HepG2 (cell line): Measurements from ENCODE around the gene IQCM. TPM values are rescaled to one million over a fixed set of nuclear protein-coding genes. Genes with fewer than 3 reads are reported as not detected.

ENCODE experiments used
- ATAC-seq: fragments of 200-7000 bp; cut with Tn5 transposase; 3 replicates; pipeline ENCODE4 v1.9.1; 2020; ENCODE audit warnings: mild to moderate bottlenecking, moderate library complexity
- Bru-seq: library from RNA; stranded (reverse); fragments of 400-500 nt; gene quantifications from one replicate; lab custom pipeline; 2021; lab: Mats Ljungman, UMichigan
- BruChase-seq, 2 experiments: library from RNA; stranded (reverse); fragments of 400-500 nt; gene quantifications; one replicate each; lab custom pipeline; 2021; lab: Mats Ljungman, UMichigan
- BruUV-seq: library from RNA; stranded (reverse); fragments of 400-500 nt; replicated peaks from 2 replicates; lab custom pipeline; 2021; lab: Mats Ljungman, UMichigan
- CTCF ChIA-PET: fragments of 300-600 bp; formaldehyde crosslinking; extraction: SDS; loops from one replicate; lab custom pipeline; 2021; ENCODE audit warnings: low total read pairs, inconsistent platforms, low intra/inter-chr PET ratio; lab: Yijun Ruan, JAX
- POLR2A ChIA-PET: fragments of 350-600 bp; sonication (Branson Sonifier 250); formaldehyde crosslinking; loops from one replicate; lab custom pipeline; 2020; ENCODE audit warnings: antibody characterized with exemption, inconsistent platforms; lab: Yijun Ruan, JAX
- DNase-seq: peaks from one replicate; pipeline ENCODE4 v3.0.0-alpha.2; 2015; ENCODE audit warnings: low spot score
- FAIRE-seq: peaks from 3 replicates; lab custom pipeline; 2011; peaks lifted over from hg19 to GRCh38; lab: Jason Lieb, UNC
- H2AFZ ChIP-seq: one replicate; pipeline ENCODE4 v1.6.1; 2011; ENCODE audit warnings: low read length, inconsistent platforms
- H3K27ac ChIP-seq: fragments of 300-600 bp; 3 replicates; pipeline ENCODE4 v1.8.0; 2011; ENCODE audit warnings: mixed run types, mild to moderate bottlenecking, mixed read lengths, low read length, inconsistent platforms; ENCODE audit not compliant: insufficient read depth; ENCODE audit errors: extremely low read length
- H3K27me3 ChIP-seq, 2 experiments: fragments of 200-600 bp in 1 of 2; 2 replicates in 1 of 2; 3 replicates in 1 of 2; pipeline versions ENCODE4 v1.6.0 to v1.8.0; 2011; ENCODE audit warnings: low read length in 2 of 2, mild to moderate bottlenecking in 2 of 2, moderate library complexity in 2 of 2, inconsistent platforms in 1 of 2; ENCODE audit not compliant: insufficient read depth in 2 of 2, control insufficient read depth in 1 of 2
- H3K36me3 ChIP-seq, 2 experiments: fragments of 200-600 bp in 1 of 2; replicated peaks in 1 of 2; 2 replicates in 1 of 2; 3 replicates in 1 of 2; pipeline versions ENCODE4 v1.5.1 to v1.8.0; 2011; ENCODE audit warnings: low read length in 2 of 2, inconsistent platforms in 1 of 2; ENCODE audit not compliant: insufficient read depth in 2 of 2, control insufficient read depth in 1 of 2
- H3K4me1 ChIP-seq: 2 replicates; pipeline ENCODE4 v1.5.1; 2012; ENCODE audit warnings: low read length, inconsistent platforms; ENCODE audit not compliant: insufficient read depth
- H3K4me2 ChIP-seq: 2 replicates; pipeline ENCODE4 v1.6.0; 2011; ENCODE audit warnings: low read depth, low read length, inconsistent platforms
- H3K4me3 ChIP-seq, 3 experiments: fragments of 200-600 bp in 1 of 3; sonication (generic), shearing (Covaris generic) in 1 of 3; replicated peaks in 1 of 3; 2 replicates each; pipeline ENCODE4 v1.5.1; 2011 to 2016; ENCODE audit warnings: low read length in 3 of 3, inconsistent platforms in 2 of 3, low read depth in 2 of 3, mild to moderate bottlenecking in 2 of 3, control low read depth in 1 of 3, mixed read lengths in 1 of 3; ENCODE audit not compliant: insufficient read depth in 1 of 3
- H3K79me2 ChIP-seq: one replicate; pipeline ENCODE4 v1.6.1; 2011; ENCODE audit warnings: low read length, inconsistent platforms; ENCODE audit not compliant: insufficient read depth
- H3K9ac ChIP-seq: 2 replicates; pipeline ENCODE4 v1.6.0; 2011; ENCODE audit warnings: mild to moderate bottlenecking, low read depth, low read length, inconsistent platforms; ENCODE audit not compliant: insufficient read depth
- H3K9me3 ChIP-seq: 2 replicates; pipeline ENCODE4 v1.5.1; 2012; ENCODE audit warnings: mild to moderate bottlenecking, low read length
- H4K20me1 ChIP-seq: 2 replicates; pipeline ENCODE4 v1.6.0; 2011; ENCODE audit warnings: inconsistent platforms, mild to moderate bottlenecking, low read length, moderate library complexity; ENCODE audit not compliant: insufficient read depth
- AKAP8 ChIP-seq: sonication (generic); formaldehyde crosslinking; IDR thresholded peaks from 2 replicates; pipeline ENCODE4 v1.5.1; 2020; ENCODE audit warnings: mild to moderate bottlenecking, missing genetic modification reagents
- CREM ChIP-seq, 2 experiments: sonication (generic) in 1 of 2; formaldehyde crosslinking in 1 of 2; IDR thresholded peaks; 2 replicates each; pipeline versions ENCODE4 v1.4.0 to v1.6.1; 2016 to 2020; ENCODE audit warnings: antibody characterized with exemption in 1 of 2, mild to moderate bottlenecking in 1 of 2, missing genetic modification reagents in 1 of 2
- GABPB1 ChIP-seq: IDR thresholded peaks from 2 replicates; pipeline ENCODE4 v1.6.1; 2016; ENCODE audit warnings: mild to moderate bottlenecking, missing genetic modification reagents, moderate library complexity, missing compliant biosample characterization
- GRHL1 ChIP-seq: sonication (generic); formaldehyde crosslinking; conservative IDR thresholded peaks from 2 replicates; pipeline ENCODE4 v1.8.0; 2022; ENCODE audit warnings: missing genetic modification reagents
- MED13 ChIP-seq: sonication (generic); formaldehyde crosslinking; IDR thresholded peaks from 2 replicates; pipeline ENCODE4 v1.5.0; 2020; ENCODE audit warnings: missing genetic modification reagents
- NR2F2 ChIP-seq: IDR thresholded peaks from 2 replicates; pipeline ENCODE4 v1.6.1; 2012; ENCODE audit warnings: low read depth, inconsistent platforms, borderline replicate concordance
- RFX5 ChIP-seq: IDR thresholded peaks from 2 replicates; pipeline ENCODE4 v1.6.1; 2011; ENCODE audit warnings: low read depth, low read length, improper control_type of control experiment
- TSC22D2 ChIP-seq: sonication (generic); formaldehyde crosslinking; IDR thresholded peaks from 2 replicates; pipeline ENCODE4 v1.5.1; 2020; ENCODE audit warnings: missing genetic modification reagents, mild to moderate bottlenecking, borderline replicate concordance
- YEATS2 ChIP-seq: sonication (generic); formaldehyde crosslinking; IDR thresholded peaks from 2 replicates; pipeline ENCODE4 v1.4.0; 2020; ENCODE audit warnings: missing genetic modification reagents, borderline replicate concordance
- ZBTB21 ChIP-seq: sonication (generic); formaldehyde crosslinking; IDR thresholded peaks from 2 replicates; pipeline ENCODE4 v1.4.0; 2020; ENCODE audit warnings: missing genetic modification reagents
- ZNF644 ChIP-seq: IDR thresholded peaks from 2 replicates; pipeline ENCODE4 v1.6.1; 2016; ENCODE audit warnings: low read depth
- whole genome bisulfite sequencing: methylation state at CpG from one replicate; pipeline ENCODE4 v1.1.6; 2017; ENCODE audit warnings: low lambda C conversion rate; 5-methylcytosine and 5-hydroxymethylcytosine counted together
- in situ Hi-C: cut with HindIII; loops from 2 replicates; pipeline ENCODE4 v1.10.0; 2017; ENCODE audit warnings: low pct_unique_long_range_greater_than_20kb; ENCODE audit not compliant: extremely low pct_ligation_motif_present
- intact Hi-C: fragments of 100-400 bp; cut with micrococcal nuclease; formaldehyde crosslinking; loops from one replicate; pipeline ENCODE4 v1.10.0; 2022; ENCODE audit not compliant: unreplicated experiment
- long read RNA-seq, 2 experiments: library from RNA in 1 of 2; library from polyadenylated mRNA in 1 of 2; stranded (forward) in 1 of 2; unstranded in 1 of 2; transcript quantifications; one replicate each; pipeline ENCODE4 v2.0.0, GENCODE V29; 2019 to 2022
- polyA minus RNA-seq, 3 experiments: library from RNA; depleted of rRNA, polyadenylated mRNA; stranded (reverse); fragments of >200 nt; gene quantifications; 2 replicates each; pipeline ENCODE4 v1.2.3, GENCODE V29; 2011; ENCODE audit warnings: low replicate concordance in 1 of 3
- polyA plus RNA-seq, 8 experiments: library from polyadenylated mRNA; depleted of rRNA in 3 of 8; stranded (reverse) in 7 of 8; unstranded in 1 of 8; fragments of >200 nt; fragmentation: Illumina TruSeq in 4 of 8; extraction: Trizol in 4 of 8; gene quantifications; 2 replicates each; pipeline versions ENCODE4 v1.2.1 to v1.2.3, GENCODE V29; 2011 to 2016; ENCODE audit warnings: low read depth in 4 of 8, missing spikeins in 1 of 8, mixed read lengths in 1 of 8; ENCODE audit not compliant: insufficient read depth in 1 of 8
- total RNA-seq, 5 experiments: library from RNA; depleted of rRNA; stranded (reverse); fragments of >200 nt; fragmentation: Illumina TruSeq; extraction: Trizol; gene quantifications; 2 replicates each; pipeline ENCODE4 v1.2.3, GENCODE V29; 2016; ENCODE audit warnings: low read depth in 1 of 5
- TF ChIP-seq, protein P1 (sequence below): sonication (generic); formaldehyde crosslinking; IDR thresholded peaks from 2 replicates; pipeline ENCODE4 v1.8.0; 2022; ENCODE audit warnings: missing genetic modification reagents, mild to moderate bottlenecking, moderate library complexity, borderline replicate concordance
- TF ChIP-seq, protein P2 (sequence below): sonication (generic); formaldehyde crosslinking; IDR thresholded peaks from 2 replicates; pipeline ENCODE4 v1.5.0; 2020; ENCODE audit warnings: mild to moderate bottlenecking, missing genetic modification reagents

The IQCM gene
- total RNA-seq (2016; rRNA removed; fragmentation: Illumina TruSeq; extraction: Trizol) (not detected in 2 replicates), polyA plus RNA-seq (2011; rRNA removed) (not detected in 2 replicates), polyA minus RNA-seq (2011; rRNA and poly(A)+ RNA removed; ENCODE audit: low replicate concordance) (not detected in 2 replicates), Bru-seq, nascent RNA (percentile 0 among the genes with signal in this experiment), BruChase-seq, experiment 1, labeled RNA remaining after a 6-hour chase (not detected), BruChase-seq, experiment 2, labeled RNA remaining after a 2-hour chase (percentile 0 among the genes with signal in this experiment)
- not detected in 2 replicates for total RNA-seq (2016; cell fraction: cytosol; rRNA removed; fragmentation: Illumina TruSeq; extraction: Trizol; ENCODE audit: low read depth)
- not detected in 2 replicates for total RNA-seq (2016; cell fraction: insoluble cytoplasmic fraction; rRNA removed; fragmentation: Illumina TruSeq; extraction: Trizol)
- not detected in 2 replicates for total RNA-seq (2016; cell fraction: membrane; rRNA removed; fragmentation: Illumina TruSeq; extraction: Trizol)
- not detected in 2 replicates for total RNA-seq (2016; cell fraction: nucleus; rRNA removed; fragmentation: Illumina TruSeq; extraction: Trizol)
- polyA plus RNA-seq (2011; cell fraction: cytosol; rRNA removed), result not detected in 2 replicates
- not detected in 2 replicates for polyA plus RNA-seq (2011; cell fraction: nucleus; rRNA removed)
- polyA plus RNA-seq (2012), result not detected in 2 replicates
- not detected in 2 replicates for polyA plus RNA-seq (2016; cell fraction: cytosol; fragmentation: Illumina TruSeq; extraction: Trizol; ENCODE audit: low read depth)
- not detected in 2 replicates for polyA plus RNA-seq (2016; cell fraction: insoluble cytoplasmic fraction; fragmentation: Illumina TruSeq; extraction: Trizol; ENCODE audit: low read depth)
- polyA plus RNA-seq (2016; cell fraction: membrane; fragmentation: Illumina TruSeq; extraction: Trizol; ENCODE audit: low read depth), result not detected in 2 replicates
- polyA plus RNA-seq (2016; cell fraction: nucleus; fragmentation: Illumina TruSeq; extraction: Trizol; ENCODE audit: insufficient read depth, low read depth), result not detected in 2 replicates
- not detected in 2 replicates for polyA minus RNA-seq (2011; cell fraction: cytosol; rRNA and poly(A)+ RNA removed)
- not detected in 2 replicates for polyA minus RNA-seq (2011; cell fraction: nucleus; rRNA and poly(A)+ RNA removed)
- long read RNA-seq, experiment 1, result 0 reads
- long read RNA-seq, experiment 2, result 0 reads

DNA sequence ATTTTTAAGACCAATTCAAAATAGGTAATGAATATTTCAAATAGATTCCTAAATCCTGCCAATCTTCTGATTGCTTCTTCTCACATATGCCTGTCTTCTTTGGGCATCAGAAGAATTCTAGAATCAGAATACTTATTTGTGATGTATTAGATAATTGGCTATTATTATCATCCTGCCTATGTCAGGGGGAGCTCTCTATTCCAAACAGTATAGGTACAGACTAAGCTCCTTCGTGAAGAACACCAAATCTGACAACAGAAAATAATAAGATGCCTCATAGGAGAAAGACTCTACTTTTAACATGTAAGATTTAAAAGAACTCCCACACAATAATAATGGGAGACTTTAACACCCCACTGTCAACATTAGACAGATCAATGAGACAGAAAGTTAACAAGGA is at the start of gene IQCM:
TSS of gene IQCM (minus strand) at position 101 of the 400 bp plus-strand sequence. CDS start 73,152 bp downstream, outside the sequence.
- TF ChIP-seq MED13 (CRISPR knock-in tag) (no peak), RFX5 (no peak), NR2F2 (no peak), CREM (IDR thresholded peaks at IDR 0.05) (no peak), CREM (CRISPR knock-in tag; IDR thresholded peaks at IDR 0.05) (no peak), ZNF644 (no peak), TSC22D2 (no peak), ZBTB21 (CRISPR knock-in tag) (no peak), AKAP8 (no peak), YEATS2 (CRISPR knock-in tag) (no peak), GABPB1 (CRISPR knock-in tag) (no peak), GRHL1 (no peak)
- TF ChIP-seq, protein P1, sequence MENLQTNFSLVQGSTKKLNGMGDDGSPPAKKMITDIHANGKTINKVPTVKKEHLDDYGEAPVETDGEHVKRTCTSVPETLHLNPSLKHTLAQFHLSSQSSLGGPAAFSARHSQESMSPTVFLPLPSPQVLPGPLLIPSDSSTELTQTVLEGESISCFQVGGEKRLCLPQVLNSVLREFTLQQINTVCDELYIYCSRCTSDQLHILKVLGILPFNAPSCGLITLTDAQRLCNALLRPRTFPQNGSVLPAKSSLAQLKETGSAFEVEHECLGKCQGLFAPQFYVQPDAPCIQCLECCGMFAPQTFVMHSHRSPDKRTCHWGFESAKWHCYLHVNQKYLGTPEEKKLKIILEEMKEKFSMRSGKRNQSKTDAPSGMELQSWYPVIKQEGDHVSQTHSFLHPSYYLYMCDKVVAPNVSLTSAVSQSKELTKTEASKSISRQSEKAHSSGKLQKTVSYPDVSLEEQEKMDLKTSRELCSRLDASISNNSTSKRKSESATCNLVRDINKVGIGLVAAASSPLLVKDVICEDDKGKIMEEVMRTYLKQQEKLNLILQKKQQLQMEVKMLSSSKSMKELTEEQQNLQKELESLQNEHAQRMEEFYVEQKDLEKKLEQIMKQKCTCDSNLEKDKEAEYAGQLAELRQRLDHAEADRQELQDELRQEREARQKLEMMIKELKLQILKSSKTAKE (CRISPR knock-in tag), result no peak
- TF ChIP-seq, protein P2, sequence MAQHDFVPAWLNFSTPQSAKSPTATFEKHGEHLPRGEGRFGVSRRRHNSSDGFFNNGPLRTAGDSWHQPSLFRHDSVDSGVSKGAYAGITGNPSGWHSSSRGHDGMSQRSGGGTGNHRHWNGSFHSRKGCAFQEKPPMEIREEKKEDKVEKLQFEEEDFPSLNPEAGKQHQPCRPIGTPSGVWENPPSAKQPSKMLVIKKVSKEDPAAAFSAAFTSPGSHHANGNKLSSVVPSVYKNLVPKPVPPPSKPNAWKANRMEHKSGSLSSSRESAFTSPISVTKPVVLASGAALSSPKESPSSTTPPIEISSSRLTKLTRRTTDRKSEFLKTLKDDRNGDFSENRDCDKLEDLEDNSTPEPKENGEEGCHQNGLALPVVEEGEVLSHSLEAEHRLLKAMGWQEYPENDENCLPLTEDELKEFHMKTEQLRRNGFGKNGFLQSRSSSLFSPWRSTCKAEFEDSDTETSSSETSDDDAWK (CRISPR knock-in tag), result no peak
- TF ChIP-seq, all 625 proteins: peak for 0
- in situ Hi-C loops, result no loop called here
- BruUV-seq, result no TSS peak
- Histone ChIP-seq H3K4me3 (no peak within 1 kb of the TSS), H3K27ac (no peak within 1 kb of the TSS), H3K4me1 (no peaks in the 10 kb centered on the region), H3K36me3 (no peaks in the 10 kb centered on the region), H4K20me1 (no peaks in the 10 kb centered on the region), H3K27me3 (no peaks in the 10 kb centered on the region), H3K9ac (no peak within 1 kb of the TSS), H3K9me3 (no peaks in the 10 kb centered on the region), H2AFZ (no peak within 1 kb of the TSS), H3K4me2 (no peak within 1 kb of the TSS), H3K79me2 (no peaks in the 10 kb centered on the region)
- FAIRE-seq (no peak), ATAC-seq (no peak), DNase-seq (no peak)
- ChIA-PET POLR2A (no interaction called here), CTCF (no interaction called here)
- WGBS, result 0% methylated on average over 1 of the region's 1 CpG
- intact Hi-C loops, result no loop called here
